ENCODE results near the gene HSPB7.
A peak's percentile ranks its signal among the peaks of the same experiment; 100 is the strongest.
"Not testable (repeated sequence)": the region's sequence is repeated elsewhere in the genome, so short reads cannot be mapped to it uniquely, and the experiment has no call there.

Gene HSPB7

DNA sequence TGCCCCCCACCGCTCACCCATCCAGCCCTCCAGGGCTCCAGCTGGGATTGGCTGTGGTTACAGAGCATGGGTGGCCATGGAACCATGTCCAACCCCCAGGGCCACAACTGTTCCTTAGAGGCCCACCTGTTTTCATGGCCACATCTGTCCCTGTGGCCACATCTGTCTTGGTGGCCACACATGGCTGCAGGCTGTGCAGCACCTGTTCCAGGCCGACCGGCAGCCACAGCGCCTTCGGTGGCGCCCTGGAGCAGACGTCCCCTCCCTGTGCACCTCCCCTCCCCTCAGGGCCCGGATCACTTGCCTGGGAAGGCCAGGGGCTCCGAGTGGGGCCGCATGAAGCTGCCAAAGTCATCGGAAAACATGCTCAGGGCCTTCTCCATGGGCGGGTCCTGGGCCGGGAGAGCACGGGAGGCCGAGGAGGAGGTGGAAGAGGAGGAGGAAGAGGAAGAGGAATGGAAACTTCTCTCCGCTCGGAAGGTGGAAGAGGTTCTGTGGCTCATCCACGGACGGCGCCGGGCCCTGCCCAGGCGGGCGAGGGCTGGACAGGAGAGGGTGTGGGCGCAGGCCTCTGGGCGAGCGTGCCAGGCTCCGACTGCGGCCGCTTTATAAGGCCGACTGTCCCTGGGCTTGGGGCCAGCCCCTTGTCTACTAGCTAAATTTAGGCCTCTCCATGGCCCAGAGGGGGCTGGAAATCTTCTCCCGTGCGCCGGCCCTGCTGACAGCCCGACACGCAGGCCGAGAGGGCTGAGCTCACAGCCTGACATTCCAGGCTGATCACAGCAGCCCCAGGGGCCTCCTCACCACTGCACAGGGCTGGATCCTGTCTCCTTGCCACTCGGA, at the start of gene HSPB7:
TSS of gene HSPB7 (minus strand) at position 583 of the 843 bp plus-strand sequence. CDS start at position 503, 80 bp downstream.
- DNase-seq (ENCODE audit: low read depth in 2 of 2): no peak

GRCh38 chr1:16067127-16067768, 49.4 kb upstream of the HSPB7 start:
- DNase-seq (ENCODE audit: low read depth in 2 of 2): no peak

- no peak for DNase-seq (ENCODE audit: low read depth in 2 of 2)
These were observed 48.4 kb upstream of the HSPB7 start for GRCh38 chr1:16066245-16066644.

GRCh38 chr1:16065269-16065576, 47.4 kb upstream of the HSPB7 start:
- no peak for DNase-seq (ENCODE audit: low read depth in 2 of 2)

DNA sequence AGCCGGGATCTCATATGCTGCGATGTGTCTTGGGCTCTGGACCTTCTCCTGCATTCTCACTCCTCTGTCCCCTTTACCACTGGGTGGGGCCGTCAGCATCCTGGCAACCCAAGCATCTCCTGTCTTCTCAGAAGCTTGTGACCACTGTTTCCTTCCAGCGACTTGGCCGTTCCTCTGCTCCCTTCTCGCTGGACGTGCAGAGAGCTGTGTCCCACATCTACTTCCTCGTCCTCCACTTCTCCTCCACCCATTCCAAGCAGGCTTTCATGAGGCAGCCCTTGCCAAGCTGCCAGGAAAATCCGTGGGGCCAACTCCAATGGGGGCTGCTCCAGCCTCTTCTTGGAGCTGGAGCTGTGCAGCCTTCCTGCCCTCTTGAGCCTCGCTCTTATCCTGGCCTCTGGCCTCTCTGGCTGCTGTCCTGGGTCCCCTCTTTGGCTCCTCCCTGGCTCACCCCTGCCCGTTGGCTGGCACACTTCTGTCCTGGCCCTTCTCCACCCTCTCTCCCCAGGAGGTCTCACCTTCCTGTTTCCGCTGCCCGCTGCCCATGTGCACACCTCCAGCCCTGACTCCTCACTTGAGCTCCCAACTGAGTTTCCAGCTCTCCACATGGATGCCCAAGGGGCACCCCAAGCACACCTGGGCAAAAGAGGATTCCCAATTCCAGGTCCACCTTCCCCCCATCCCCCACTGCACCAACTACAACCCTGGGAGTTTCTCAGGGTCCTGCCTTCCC, 46.9 kb upstream of the HSPB7 start:
- DNase-seq (ENCODE audit: low read depth in 2 of 2): no peak

GRCh38 chr1:16063921-16064320, 46.1 kb upstream of the HSPB7 start:
- no peak for DNase-seq (ENCODE audit: low read depth in 2 of 2)

- no peak for DNase-seq (ENCODE audit: low read depth in 2 of 2)
These were observed 45.5 kb upstream of the HSPB7 start for GRCh38 chr1:16063226-16063829.

- not testable (repeated sequence) for DNase-seq (ENCODE audit: low read depth in 2 of 2)
These were observed 44.8 kb upstream of the HSPB7 start for GRCh38 chr1:16062687-16063075.

DNA sequence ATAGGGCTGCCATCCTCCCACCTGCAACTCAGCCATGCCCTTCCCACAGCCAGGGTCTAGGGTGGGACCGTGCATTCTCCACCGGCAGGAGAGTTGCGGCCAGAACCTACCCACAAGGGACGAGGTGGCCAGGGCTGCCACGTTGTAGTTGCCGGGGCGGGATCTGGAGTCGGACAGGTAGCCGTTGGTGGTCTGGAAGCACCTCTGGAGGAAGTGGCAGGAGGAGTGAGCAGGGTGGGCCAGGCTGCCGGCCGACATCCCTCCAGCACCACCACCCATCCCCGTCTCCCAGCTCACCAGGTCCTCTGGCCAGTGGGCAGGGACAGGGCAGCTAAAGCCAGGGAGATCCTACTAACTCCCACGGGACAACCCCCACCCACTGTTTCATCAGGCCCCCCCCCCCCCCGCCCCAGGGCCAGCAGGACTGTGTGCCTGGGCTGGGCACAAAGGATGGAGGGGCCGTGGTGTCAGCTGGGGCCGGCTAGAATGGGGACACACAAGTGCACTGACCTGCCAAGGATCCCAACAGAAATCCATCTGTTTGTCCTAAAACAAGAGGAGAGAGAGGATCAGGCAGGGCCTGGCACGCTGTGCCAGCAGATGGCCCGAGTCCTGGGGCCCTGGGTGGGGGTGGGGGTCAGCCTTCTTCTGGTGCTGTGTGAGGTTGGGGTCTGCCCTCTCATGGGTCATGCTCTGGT, 44.3 kb upstream of the HSPB7 start:
- DNase-seq (ENCODE audit: low read depth in 2 of 2): not testable (repeated sequence)

- DNase-seq (ENCODE audit: low read depth in 2 of 2): no peak
These were observed 43.4 kb upstream of the HSPB7 start for GRCh38 chr1:16061266-16061665.

GRCh38 chr1:16058394-16059120, 40.7 kb upstream of the HSPB7 start:
- DNase-seq (ENCODE audit: low read depth in 2 of 2): not testable (repeated sequence)

DNA sequence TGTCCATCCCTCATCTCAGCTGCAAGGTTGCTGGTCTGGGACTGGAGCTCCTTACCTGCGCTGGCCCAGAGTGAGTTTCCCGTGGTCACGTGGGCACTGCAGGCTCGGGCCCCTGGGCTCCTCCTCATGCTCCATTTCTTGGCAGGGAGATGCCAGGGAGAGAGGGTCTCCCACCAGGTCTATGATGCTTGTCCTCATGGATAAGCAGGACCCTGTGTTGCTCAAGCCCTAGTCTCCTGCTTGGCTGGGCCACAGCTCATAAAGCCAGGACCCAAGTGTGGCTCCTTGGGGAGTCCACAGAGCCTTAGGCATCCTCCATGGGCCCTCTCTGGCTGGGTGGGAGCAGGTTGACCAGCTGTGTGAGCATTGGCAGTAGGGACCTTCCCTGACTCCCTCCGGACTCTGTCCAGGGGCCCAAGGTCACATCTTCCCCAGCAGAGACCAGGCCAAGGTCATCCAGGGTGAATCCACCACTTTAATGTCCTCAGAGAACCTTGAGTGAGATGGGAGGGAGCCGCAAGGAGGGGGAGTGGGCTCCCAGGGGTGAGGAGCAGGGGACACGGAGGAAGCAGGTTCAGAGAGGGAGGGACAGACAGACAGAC, 39.6 kb upstream of the HSPB7 start:
- DNase-seq (ENCODE audit: low read depth in 2 of 2): not testable (repeated sequence)

- not testable (repeated sequence) for DNase-seq (ENCODE audit: low read depth in 2 of 2)
These were observed 38.7 kb upstream of the HSPB7 start for GRCh38 chr1:16056521-16056912.

DNA sequence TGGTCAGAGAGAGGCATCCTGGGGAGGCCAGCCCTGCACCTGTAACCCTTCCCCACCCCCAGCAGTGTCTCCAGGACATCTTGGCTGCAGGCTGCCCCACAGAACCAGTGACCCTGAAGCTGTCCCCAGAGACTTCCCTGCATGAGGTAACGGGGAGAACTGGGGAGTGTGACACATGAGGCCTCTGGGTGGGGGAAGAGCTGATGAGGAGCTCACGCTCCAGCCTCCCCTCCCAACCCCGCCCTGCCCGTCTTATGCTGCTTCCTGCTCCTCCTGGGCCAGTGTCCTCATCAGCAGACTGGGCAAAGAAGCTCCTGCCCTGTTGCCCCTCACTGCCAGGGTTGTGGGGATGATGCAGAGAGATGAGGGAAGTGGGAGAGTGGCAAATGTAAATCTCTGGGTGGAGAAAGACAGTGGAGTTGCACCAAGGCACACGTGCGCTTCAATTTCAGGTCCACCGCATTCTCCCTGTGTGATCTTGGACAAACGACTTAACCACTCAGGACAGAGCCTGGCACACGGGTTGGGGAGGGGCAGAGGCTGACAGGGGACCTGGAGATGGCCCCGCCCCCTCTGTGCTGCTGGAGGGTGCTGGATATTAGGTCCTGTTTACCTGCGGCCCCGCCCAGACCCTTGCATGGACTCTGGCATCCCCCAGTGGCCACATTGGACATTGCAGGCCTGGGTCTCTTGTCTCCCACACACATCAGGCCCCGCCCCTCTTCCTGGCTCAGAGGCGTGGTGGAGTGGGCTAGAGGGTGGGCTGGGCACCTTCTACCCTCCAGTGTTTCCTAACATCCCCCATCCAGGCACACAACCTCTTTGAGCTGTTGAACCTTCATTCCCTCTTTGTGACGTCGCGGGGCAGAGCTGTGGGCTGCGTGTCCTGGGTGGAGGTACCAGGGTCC, 38.0 kb upstream of the HSPB7 start:
- DNase-seq (ENCODE audit: low read depth in 2 of 2): peak; percentile 73 to 76

DNA sequence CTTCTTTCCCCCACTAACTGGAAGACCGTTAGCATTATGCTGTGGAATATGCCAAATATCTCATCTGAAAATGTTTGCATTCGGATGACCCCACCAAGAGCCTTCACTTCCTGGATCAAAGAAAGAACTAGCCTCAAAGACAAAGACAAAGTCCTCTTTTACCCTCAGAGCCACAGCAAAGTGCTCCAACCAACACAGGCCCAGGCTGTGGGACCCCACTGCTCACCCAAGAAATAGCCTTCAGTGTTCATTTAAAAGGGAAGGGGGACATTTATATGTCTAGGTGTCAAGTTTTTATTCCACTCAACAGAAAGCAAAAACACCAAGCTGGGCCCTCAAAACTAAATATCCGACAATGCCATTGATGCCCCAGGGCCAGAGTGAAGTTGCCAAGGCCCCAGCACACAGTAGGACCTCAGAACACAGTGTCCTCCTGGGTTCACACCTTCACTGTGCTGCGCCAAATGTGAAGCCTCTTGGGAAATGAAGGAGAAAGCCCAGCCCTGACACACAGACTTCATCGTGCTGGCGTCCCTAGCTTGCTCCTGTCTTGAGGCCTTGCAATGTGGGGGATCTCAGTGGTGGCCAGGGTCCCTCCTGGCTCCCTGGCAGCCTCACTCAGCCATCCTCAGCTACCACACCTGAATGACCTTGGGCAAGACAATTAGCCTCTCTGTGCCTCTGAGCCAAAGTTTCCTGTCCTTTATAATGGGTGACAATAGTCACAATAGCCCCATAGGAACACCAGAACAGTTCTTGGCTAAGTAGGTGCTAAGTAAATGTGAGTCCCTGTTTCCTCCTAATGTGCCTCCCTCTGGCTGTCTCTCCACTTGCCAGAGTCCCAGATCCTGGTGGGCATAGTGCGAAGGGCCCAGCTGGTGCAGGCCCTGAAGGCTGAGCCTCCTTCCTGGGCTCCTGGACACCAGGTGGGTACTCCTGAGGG, 37.0 kb upstream of the HSPB7 start:
- DNase-seq (ENCODE audit: low read depth in 2 of 2): no peak

- no peak for DNase-seq (ENCODE audit: low read depth in 2 of 2)
These were observed 36.1 kb upstream of the HSPB7 start for GRCh38 chr1:16053781-16054502.

DNA sequence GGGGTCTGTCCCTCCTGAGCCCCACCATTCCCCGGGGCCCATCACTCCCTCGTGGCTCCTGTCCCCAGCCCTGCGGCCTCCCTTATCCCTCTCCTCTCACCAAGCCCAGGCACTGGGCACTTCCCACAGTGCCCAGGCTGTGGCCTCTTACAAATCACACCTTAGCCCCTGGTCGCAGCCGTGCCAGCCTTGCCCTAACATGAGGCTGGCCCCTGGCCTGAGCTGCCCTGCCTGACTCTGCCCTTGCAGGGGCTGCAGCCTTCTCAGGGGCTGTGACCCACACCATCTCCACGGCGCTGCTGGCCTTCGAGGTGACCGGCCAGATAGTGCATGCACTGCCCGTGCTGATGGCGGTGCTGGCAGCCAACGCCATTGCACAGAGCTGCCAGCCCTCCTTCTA, 34.1 kb upstream of the HSPB7 start:
- not testable (repeated sequence) for DNase-seq (ENCODE audit: low read depth in 2 of 2)

- no peak for DNase-seq (ENCODE audit: low read depth in 2 of 2)
These were observed 33.2 kb upstream of the HSPB7 start for GRCh38 chr1:16051039-16051438.
